Thyroid gland (tissue), 4 donors: Measurements from ENCODE around the gene C16orf82. TPM values are rescaled to one million over a fixed set of nuclear protein-coding genes. Genes with fewer than 3 reads are reported as not detected.

Experiments
- total RNA-seq, 4 donors: library from RNA; depleted of rRNA; stranded (reverse); fragments of >200 nt; gene quantifications; one replicate each; pipeline ENCODE4 v1.2.3, GENCODE V29; 2016

Gene C16orf82
- total RNA-seq, 4 donors from 2014 or later, result 0.11 to 1.3 TPM; not detected in 2

Other genes with a start within 250 kb of the C16orf82 start
- 10 to 100 TPM in 1 of 4 donors, 1 to 10 TPM in 3; 5.6 to 14.9 (median 9.6) TPM for gene KDM8, start 136.6 kb downstream of the C16orf82 start, total RNA-seq
- 10 to 100 TPM; 40.5 to 52.6 (median 48.8) TPM for gene NSMCE1, start 201.8 kb downstream of the C16orf82 start, total RNA-seq
- gene IL4R, start 247.0 kb downstream of the C16orf82 start, total RNA-seq, result 10 to 100 TPM; 18.5 to 42.5 (median 21.7) TPM